BE2C (cell line): Measurements from ENCODE around the gene SLC45A1.

Experiments used
- DNase-seq: peaks from one replicate; pipeline ENCODE4 v3.0.0-alpha.2; 2020
- H3K27me3 ChIP-seq: fragments of 250-450 bp; sonication (Bioruptor Pico); 2 replicates; pipeline ENCODE4 v1.5.1; 2020; ENCODE audit warnings: mild to moderate bottlenecking
- H3K36me3 ChIP-seq: fragments of 250-450 bp; sonication (Bioruptor Pico); 2 replicates; pipeline ENCODE4 v1.5.1; 2020; ENCODE audit warnings: mild to moderate bottlenecking
- H3K4me1 ChIP-seq: fragments of 250-450 bp; sonication (Bioruptor Pico); 2 replicates; pipeline ENCODE4 v1.5.1; 2020
- H3K4me3 ChIP-seq: 2 replicates; pipeline ENCODE4 v1.5.1; 2011; ENCODE audit warnings: low read depth, low read length
- H3K9me3 ChIP-seq: fragments of 250-450 bp; sonication (Bioruptor Pico); 2 replicates; pipeline ENCODE4 v1.5.1; 2020
- TF ChIP-seq, protein P1 (sequence below): IDR thresholded peaks from 2 replicates; pipeline ENCODE4 v1.5.1; 2012; ENCODE audit warnings: mild to moderate bottlenecking, low read depth, low read length

The SLC45A1 gene

DNA sequence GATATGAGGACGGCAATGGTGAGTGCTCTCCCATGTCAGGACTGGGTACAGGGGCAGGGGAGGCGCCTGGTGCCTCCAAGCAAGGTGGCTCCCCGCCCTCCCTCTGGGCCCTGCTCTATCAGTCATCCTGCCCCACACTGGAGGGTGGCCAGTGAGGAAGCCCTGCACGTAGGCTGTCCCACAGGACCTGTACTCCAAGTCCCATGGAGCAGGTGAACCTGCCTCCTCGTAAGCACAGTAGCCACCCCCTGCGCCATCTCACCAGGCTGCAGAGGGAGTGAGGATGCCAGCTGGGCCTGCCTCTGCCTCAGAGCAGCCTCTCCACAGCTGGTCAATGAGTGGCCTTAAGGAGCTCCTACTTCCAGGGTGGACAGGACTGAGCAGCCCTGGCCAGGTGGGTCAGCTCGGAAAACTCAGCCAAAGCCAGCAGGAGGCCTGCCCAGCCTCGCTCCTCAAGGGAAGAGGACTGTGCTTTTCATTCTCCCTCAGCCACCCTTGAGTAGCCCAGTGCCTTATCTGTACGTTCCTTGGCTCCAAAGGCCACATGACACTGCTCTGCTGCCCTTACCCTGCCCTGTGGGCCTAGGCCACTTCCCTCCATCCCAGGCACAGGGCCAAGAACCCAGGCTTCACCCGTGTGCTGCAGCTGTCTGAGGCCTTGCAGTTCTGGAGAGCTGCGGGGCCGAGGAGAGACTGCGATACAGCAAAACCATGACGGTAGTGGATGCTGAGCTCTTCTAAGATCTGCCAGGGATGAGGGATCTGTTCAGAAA is 39.6 kb downstream of the SLC45A1 start:
- Histone ChIP-seq H3K9me3 (no peaks in the 10 kb centered on the region), H3K4me1 (no peaks in the 10 kb centered on the region), H3K36me3 (peaks cover 17% of the 10 kb centered on the region), H3K27me3 (no peaks in the 10 kb centered on the region), H3K4me3 (no peak overlapping the region)
- TF ChIP-seq, protein P1, sequence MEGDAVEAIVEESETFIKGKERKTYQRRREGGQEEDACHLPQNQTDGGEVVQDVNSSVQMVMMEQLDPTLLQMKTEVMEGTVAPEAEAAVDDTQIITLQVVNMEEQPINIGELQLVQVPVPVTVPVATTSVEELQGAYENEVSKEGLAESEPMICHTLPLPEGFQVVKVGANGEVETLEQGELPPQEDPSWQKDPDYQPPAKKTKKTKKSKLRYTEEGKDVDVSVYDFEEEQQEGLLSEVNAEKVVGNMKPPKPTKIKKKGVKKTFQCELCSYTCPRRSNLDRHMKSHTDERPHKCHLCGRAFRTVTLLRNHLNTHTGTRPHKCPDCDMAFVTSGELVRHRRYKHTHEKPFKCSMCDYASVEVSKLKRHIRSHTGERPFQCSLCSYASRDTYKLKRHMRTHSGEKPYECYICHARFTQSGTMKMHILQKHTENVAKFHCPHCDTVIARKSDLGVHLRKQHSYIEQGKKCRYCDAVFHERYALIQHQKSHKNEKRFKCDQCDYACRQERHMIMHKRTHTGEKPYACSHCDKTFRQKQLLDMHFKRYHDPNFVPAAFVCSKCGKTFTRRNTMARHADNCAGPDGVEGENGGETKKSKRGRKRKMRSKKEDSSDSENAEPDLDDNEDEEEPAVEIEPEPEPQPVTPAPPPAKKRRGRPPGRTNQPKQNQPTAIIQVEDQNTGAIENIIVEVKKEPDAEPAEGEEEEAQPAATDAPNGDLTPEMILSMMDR: no peak
- DNase-seq: no peak

DNA sequence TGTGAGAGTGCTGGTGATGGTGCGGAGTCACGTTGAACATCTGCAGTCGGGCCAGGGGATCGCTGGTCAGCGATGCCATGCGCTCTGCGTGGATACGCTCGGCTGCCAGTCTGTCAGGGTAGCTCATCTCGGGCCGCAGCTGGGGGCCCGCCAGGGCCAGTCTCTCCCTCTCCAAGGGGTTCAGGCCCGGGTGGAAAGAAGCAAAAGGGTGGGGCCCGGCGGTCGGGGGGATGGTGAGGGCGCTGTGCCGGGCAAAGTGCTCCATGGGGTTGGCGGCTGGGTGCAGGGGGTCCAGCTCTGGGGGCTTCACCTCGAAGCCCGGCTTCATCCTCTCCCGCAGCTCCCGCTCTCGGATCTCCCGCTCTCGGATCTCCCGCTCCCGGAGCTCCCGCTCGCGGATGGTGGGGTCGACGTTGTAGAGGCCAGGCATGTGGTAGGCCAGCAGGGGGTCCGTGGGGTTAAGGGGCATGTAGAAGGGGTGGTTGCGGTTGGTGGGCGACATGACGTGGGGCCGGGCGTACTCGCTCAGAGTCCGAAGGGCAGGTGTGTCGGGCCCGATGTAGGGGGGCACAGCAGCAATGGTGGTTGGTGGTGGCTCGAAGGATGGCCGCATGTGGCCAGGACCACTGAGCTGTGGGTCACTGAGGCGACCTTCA is 40.5 kb downstream of the SLC45A1 start:
- Histone ChIP-seq H3K4me3 (no peak overlapping the region), H3K27me3 (no peaks in the 10 kb centered on the region), H3K4me1 (no peaks in the 10 kb centered on the region; the same call in 1 of the 2 replicates), H3K9me3 (no peaks in the 10 kb centered on the region), H3K36me3 (peaks cover 20% of the 10 kb centered on the region)
- no peak for DNase-seq
- TF ChIP-seq, protein P1: no peak

DNA sequence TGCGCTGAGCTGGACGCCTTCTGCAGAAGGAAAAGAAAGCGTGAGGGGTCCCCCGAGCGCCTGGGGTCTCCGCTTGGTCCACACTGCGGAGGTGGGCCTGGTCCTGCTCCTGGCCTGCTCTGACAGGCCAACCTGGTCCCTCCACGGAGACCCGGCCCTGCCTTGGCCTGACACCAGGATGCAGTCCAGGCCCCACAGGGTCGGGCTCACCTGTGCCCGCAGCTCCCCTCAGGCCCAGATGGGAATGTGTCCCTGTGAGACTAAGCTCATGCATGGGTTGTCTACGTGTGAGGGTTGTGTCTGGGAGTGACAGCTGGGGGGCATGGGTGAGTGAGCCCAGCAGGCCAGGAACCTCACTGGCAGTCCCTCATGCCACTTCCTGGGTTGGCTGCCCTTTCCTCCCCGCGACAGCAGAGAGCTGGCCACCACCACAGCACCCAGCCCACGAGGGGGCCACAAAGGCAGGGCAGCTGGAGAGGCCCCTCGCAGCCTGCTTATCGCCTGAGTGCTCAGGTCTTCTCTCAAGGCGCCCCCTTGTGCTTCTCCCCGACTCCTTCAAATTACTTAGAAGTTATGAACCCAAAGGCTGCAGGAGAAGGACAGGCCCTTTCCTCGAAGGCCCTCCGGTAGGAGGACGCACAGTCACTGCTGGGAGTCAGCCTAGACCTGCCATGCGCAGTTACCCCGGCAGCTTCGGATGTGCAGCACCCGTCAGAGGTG is 41.1 kb downstream of the SLC45A1 start:
- Histone ChIP-seq H3K9me3 (no peaks in the 10 kb centered on the region), H3K4me3 (no peak overlapping the region), H3K4me1 (no peaks in the 10 kb centered on the region; the same call in 1 of the 2 replicates), H3K36me3 (peaks cover 20% of the 10 kb centered on the region), H3K27me3 (no peaks in the 10 kb centered on the region)
- TF ChIP-seq, protein P1: no peak
- DNase-seq: no peak

GRCh38 chr1:8359617-8360481 is 41.9 kb downstream of the SLC45A1 start:
- no peak for DNase-seq
- H3K36me3 ChIP-seq: peaks cover 20% of the 10 kb centered on the region
- TF ChIP-seq, protein P1: no peak
- no peaks in the 10 kb centered on the region for H3K27me3 ChIP-seq
- no peaks in the 10 kb centered on the region for H3K9me3 ChIP-seq
- no peak overlapping the region for H3K4me3 ChIP-seq
- no peaks in the 10 kb centered on the region; the same call in 1 of the 2 replicates for H3K4me1 ChIP-seq

DNA sequence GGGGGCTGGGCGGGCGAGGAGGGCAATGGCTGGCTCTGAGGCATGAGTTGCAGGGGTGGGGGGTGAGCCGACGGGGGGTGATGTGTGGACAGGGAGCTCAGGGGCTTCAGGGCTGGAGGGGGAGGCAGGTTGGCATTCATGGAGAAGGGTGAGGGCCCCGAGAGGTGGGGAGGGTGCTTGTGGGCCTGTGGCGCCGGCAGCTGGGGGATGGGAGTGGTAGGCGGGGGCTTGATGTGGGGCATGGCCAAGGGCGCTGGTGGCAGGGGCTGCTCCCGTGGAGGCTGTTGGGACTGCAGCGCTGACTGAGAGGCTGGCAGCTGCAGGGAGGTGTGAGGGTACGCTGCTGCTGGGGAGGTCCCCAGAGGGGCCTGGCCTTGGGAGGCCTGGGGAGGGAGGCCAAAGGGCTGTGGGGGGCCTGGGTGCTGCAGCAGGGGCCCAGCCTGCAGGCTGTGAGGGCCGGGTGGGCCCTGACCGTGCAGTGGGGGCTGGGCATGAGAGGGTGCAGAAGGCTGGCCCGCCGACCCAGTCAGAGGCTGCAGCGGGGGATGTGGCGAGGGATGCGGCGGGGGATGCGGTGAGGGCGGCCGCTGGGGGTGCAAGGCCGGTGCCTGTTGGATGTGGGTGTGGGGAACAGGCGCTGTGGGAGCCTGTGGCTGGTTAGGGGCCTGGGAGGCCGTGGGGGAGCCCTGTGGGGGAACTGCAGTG is 42.7 kb downstream of the SLC45A1 start:
- Histone ChIP-seq H3K27me3 (no peaks in the 10 kb centered on the region), H3K9me3 (no peaks in the 10 kb centered on the region), H3K36me3 (peaks cover 17% of the 10 kb centered on the region), H3K4me3 (no peak overlapping the region), H3K4me1 (no peaks in the 10 kb centered on the region; the same call in 1 of the 2 replicates)
- TF ChIP-seq, protein P1: no peak
- DNase-seq: no peak
